Measurements from ENCODE around the gene CDK15.

Gene CDK15

DNA sequence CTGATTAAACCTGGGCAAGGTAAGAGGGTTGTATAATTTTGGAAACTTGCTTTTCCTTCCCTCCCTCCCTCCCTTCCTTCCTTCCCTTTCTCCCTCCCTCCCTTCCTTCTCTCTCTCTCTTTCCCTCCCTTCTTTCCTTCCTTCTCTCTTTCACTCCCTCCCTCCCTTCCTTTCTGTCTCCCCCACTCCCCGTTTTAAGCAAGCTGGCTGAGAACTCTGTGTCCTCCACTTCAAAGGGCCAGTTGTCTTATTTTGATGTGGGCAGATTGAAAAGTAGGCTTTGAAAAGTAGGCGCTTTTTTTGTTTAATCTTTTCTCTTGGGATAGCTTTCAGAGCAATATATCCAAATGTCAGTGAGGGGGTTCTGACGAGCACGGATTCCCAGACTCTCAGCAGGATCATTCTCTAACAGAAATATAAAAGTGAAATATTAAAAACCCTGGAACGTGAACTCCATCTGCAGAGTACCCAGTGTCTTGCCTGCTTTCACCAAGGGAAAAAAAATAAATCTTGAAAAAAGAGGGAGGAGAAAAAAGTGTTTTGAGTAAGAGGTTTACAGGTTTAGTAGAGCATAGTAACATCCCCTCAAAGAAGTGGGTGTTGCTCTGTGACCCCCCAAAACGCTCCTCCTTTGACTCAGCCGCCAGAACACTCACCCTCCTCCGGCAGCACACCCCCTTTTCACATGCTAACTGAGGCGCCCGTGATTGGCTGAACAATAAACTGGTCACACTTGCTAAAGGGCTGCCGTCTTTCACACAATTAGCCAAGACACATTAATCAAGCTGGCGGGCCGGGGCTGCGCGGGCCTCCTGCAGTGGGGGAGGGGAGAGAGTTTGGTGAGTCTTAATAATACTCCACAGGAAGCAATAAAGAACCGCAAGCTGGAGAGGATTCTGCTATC lies 52.2 kb downstream of the CDK15 start:
- no peak for TF ChIP-seq TCF12 (IDR thresholded peaks at IDR 0.05; ENCODE audit: low read depth)
- TF ChIP-seq CREB1 (IDR thresholded peaks at IDR 0.05; ENCODE audit: low read depth): no peak
- no peak for TF ChIP-seq NFIC (IDR thresholded peaks at IDR 0.05)
- TF ChIP-seq, protein P1, sequence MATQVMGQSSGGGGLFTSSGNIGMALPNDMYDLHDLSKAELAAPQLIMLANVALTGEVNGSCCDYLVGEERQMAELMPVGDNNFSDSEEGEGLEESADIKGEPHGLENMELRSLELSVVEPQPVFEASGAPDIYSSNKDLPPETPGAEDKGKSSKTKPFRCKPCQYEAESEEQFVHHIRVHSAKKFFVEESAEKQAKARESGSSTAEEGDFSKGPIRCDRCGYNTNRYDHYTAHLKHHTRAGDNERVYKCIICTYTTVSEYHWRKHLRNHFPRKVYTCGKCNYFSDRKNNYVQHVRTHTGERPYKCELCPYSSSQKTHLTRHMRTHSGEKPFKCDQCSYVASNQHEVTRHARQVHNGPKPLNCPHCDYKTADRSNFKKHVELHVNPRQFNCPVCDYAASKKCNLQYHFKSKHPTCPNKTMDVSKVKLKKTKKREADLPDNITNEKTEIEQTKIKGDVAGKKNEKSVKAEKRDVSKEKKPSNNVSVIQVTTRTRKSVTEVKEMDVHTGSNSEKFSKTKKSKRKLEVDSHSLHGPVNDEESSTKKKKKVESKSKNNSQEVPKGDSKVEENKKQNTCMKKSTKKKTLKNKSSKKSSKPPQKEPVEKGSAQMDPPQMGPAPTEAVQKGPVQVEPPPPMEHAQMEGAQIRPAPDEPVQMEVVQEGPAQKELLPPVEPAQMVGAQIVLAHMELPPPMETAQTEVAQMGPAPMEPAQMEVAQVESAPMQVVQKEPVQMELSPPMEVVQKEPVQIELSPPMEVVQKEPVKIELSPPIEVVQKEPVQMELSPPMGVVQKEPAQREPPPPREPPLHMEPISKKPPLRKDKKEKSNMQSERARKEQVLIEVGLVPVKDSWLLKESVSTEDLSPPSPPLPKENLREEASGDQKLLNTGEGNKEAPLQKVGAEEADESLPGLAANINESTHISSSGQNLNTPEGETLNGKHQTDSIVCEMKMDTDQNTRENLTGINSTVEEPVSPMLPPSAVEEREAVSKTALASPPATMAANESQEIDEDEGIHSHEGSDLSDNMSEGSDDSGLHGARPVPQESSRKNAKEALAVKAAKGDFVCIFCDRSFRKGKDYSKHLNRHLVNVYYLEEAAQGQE (IDR thresholded peaks at IDR 0.05; ENCODE audit: low read depth): no peak
- no peak for TF ChIP-seq ZBTB7A (IDR thresholded peaks at IDR 0.05; ENCODE audit: low read depth)

DNA sequence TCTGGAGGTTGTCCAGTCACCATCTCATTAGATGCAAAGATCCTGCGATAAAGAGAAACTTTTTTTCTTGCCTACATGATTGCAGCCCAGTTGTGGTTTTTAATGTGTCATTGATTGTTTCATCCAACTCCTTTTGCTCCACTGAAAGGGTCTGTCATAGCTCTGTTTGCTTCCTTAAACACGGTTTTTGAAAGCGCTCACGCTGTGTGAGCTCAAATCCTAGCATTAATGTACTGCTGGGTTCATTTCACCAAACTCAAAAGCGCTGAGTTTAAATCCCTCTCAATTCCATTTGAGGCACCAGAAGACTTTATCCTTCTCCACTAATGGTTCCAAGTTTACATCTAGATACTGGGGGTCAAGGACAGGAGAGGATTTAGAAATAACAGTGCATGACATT lies 53.6 kb downstream of the CDK15 start:
- TF ChIP-seq EGR1 (IDR thresholded peaks at IDR 0.05) (no peak), RAD21 (IDR thresholded peaks at IDR 0.05; ENCODE audit: low read depth) (no peak)
- TF ChIP-seq, protein P1 (IDR thresholded peaks at IDR 0.05; ENCODE audit: low read depth): no peak

DNA sequence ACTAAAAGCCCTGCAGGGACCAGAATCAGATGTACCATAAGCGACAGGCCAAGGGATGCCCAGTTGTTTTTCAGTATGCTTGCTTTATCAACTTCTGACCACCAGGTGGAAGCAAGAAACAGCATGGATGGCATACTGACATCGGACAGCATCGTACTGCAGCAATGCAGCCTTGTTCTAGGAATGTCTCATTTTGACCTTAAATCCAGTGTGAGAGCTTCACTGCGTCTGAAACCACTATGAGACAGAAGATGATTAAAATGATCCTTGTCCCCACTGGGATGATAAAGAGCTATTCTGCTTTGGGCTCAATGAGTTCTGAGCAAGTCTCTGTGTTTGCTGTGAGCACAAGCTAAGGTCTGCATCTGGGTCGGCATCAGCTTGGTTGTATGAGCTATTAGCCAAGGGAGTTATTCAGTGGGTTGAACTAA lies 54.3 kb downstream of the CDK15 start:
- TF ChIP-seq, protein P2, sequence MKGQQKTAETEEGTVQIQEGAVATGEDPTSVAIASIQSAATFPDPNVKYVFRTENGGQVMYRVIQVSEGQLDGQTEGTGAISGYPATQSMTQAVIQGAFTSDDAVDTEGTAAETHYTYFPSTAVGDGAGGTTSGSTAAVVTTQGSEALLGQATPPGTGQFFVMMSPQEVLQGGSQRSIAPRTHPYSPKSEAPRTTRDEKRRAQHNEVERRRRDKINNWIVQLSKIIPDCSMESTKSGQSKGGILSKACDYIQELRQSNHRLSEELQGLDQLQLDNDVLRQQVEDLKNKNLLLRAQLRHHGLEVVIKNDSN (IDR thresholded peaks at IDR 0.05): no peak
- TF ChIP-seq RAD21 (IDR thresholded peaks at IDR 0.05; ENCODE audit: low read depth) (peak; percentile 97), TCF12 (IDR thresholded peaks at IDR 0.05; ENCODE audit: low read depth) (no peak)

DNA sequence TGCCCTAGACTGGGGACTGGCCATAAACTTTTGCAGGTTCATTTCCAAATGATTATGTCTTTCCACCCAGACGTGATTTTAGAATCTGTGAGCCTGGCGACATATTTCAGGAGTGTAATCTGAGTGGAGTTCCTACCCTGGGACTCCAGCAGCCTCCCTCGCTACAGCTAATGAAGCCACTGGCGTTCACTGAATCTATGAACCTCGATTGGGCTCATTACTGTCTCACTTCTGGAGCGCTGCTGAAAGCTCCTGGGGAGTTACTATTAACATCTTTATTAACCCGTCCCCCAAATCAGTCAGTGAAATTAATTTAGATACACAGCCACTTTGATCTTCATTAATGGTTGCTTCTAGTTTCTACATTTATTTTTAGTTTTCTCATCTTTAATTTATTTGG lies 56.5 kb downstream of the CDK15 start:
- TF ChIP-seq TEAD4 (IDR thresholded peaks at IDR 0.05) (no peak), CREB1 (IDR thresholded peaks at IDR 0.05; ENCODE audit: low read depth) (no peak), ZBTB7A (IDR thresholded peaks at IDR 0.05; ENCODE audit: low read depth) (no peak), TCF12 (IDR thresholded peaks at IDR 0.05; ENCODE audit: low read depth) (no peak), NFIC (IDR thresholded peaks at IDR 0.05) (no peak), RAD21 (IDR thresholded peaks at IDR 0.05; ENCODE audit: low read depth) (no peak), TAF1 (IDR thresholded peaks at IDR 0.05; ENCODE audit: low read depth) (no peak), EP300 (IDR thresholded peaks at IDR 0.05; ENCODE audit: borderline replicate concordance) (no peak), YY1 (IDR thresholded peaks at IDR 0.05; ENCODE audit: low read depth) (no peak), FOXM1 (IDR thresholded peaks at IDR 0.05; ENCODE audit: borderline replicate concordance, low read depth) (no peak), EGR1 (IDR thresholded peaks at IDR 0.05) (no peak), CEBPB (IDR thresholded peaks at IDR 0.05) (no peak)
- TF ChIP-seq, protein P3, sequence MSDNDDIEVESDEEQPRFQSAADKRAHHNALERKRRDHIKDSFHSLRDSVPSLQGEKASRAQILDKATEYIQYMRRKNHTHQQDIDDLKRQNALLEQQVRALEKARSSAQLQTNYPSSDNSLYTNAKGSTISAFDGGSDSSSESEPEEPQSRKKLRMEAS (IDR thresholded peaks at IDR 0.05): no peak
- TF ChIP-seq, protein P1 (IDR thresholded peaks at IDR 0.05; ENCODE audit: low read depth): no peak
- TF ChIP-seq, protein P2 (IDR thresholded peaks at IDR 0.05): no peak
